ENCODE results near the gene CKS2.
"Not testable (repeated sequence)": the region's sequence is repeated elsewhere in the genome, so short reads cannot be mapped to it uniquely, and the experiment has no call there.

Gene CKS2

GRCh38 chr9:89328064-89328463 is 17.1 kb downstream of the CKS2 start:
- H3K4me3 ChIP-seq (ENCODE audit: low read length in 2 of 2), result no peak overlapping the region

GRCh38 chr9:89329917-89330316 is 18.9 kb downstream of the CKS2 start:
- H3K27me3 ChIP-seq (ENCODE audit: control insufficient read depth in 1 of 2, insufficient read depth in 2 of 2, low read length in 2 of 2), result no peaks in the 10 kb centered on the region
- peaks cover 42 to 51% of the 10 kb centered on the region in 2 donors for H3K36me3 ChIP-seq (ENCODE audit: control insufficient read depth in 2 of 2, insufficient read depth in 2 of 2, low read length in 2 of 2)
- H3K4me1 ChIP-seq (ENCODE audit: control insufficient read depth, insufficient read depth, low read length), result no peaks in the 10 kb centered on the region

More at GRCh38 chr9:89328064-89328463, 17.1 kb downstream of the CKS2 start:
- Histone ChIP-seq H3K27ac (ENCODE audit: low read length) (no peak overlapping the region), H3K4me1 (ENCODE audit: control insufficient read depth, insufficient read depth, low read length) (no peaks in the 10 kb centered on the region), H3K27me3 (ENCODE audit: control insufficient read depth in 1 of 2, insufficient read depth in 2 of 2, low read length in 2 of 2) (no peaks in the 10 kb centered on the region), H3K9ac (ENCODE audit: low read length in 2 of 2) (no peak overlapping the region), H3K9me3 (ENCODE audit: control insufficient read depth in 2 of 2, low read length in 2 of 2) (no peaks in the 10 kb centered on the region), H3K36me3 (ENCODE audit: control insufficient read depth in 2 of 2, insufficient read depth in 2 of 2, low read length in 2 of 2) (peaks cover 26 to 39% of the 10 kb centered on the region in 2 donors)

GRCh38 chr9:89330513-89330912 is 19.5 kb downstream of the CKS2 start:
- Histone ChIP-seq H3K36me3 (ENCODE audit: control insufficient read depth in 2 of 2, insufficient read depth in 2 of 2, low read length in 2 of 2) (peaks cover 47 to 51% of the 10 kb centered on the region in 2 donors), H3K4me3 (ENCODE audit: low read length in 2 of 2) (no peak overlapping the region)

More at GRCh38 chr9:89329917-89330316, 18.9 kb downstream of the CKS2 start:
- Histone ChIP-seq H3K9ac (ENCODE audit: low read length in 2 of 2) (no peak overlapping the region), H3K4me3 (ENCODE audit: low read length in 2 of 2) (no peak overlapping the region), H3K9me3 (ENCODE audit: control insufficient read depth in 2 of 2, low read length in 2 of 2) (no peaks in the 10 kb centered on the region), H3K27ac (ENCODE audit: low read length) (no peak overlapping the region)

GRCh38 chr9:89339807-89340206 is 28.8 kb downstream of the CKS2 start:
- Histone ChIP-seq H3K4me3 (ENCODE audit: low read length in 2 of 2) (no peak overlapping the region), H3K27ac (ENCODE audit: low read length) (no peak overlapping the region), H3K36me3 (ENCODE audit: control insufficient read depth in 2 of 2, insufficient read depth in 2 of 2, low read length in 2 of 2) (peaks cover 31 to 40% of the 10 kb centered on the region in 2 donors), H3K27me3 (ENCODE audit: control insufficient read depth in 1 of 2, insufficient read depth in 2 of 2, low read length in 2 of 2) (no peaks in the 10 kb centered on the region), H3K9me3 (ENCODE audit: control insufficient read depth in 2 of 2, low read length in 2 of 2) (no peaks in the 10 kb centered on the region), H3K9ac (ENCODE audit: low read length in 2 of 2) (no peak overlapping the region), H3K4me1 (ENCODE audit: control insufficient read depth, insufficient read depth, low read length) (no peaks in the 10 kb centered on the region)

More at GRCh38 chr9:89330513-89330912, 19.5 kb downstream of the CKS2 start:
- Histone ChIP-seq H3K4me1 (ENCODE audit: control insufficient read depth, insufficient read depth, low read length) (no peaks in the 10 kb centered on the region), H3K9me3 (ENCODE audit: control insufficient read depth in 2 of 2, low read length in 2 of 2) (no peaks in the 10 kb centered on the region), H3K27me3 (ENCODE audit: control insufficient read depth in 1 of 2, insufficient read depth in 2 of 2, low read length in 2 of 2) (no peaks in the 10 kb centered on the region), H3K27ac (ENCODE audit: low read length) (no peak overlapping the region), H3K9ac (ENCODE audit: low read length in 2 of 2) (no peak overlapping the region)

GRCh38 chr9:89340332-89340731 is 29.3 kb downstream of the CKS2 start:
- no peaks in the 10 kb centered on the region for H3K4me1 ChIP-seq (ENCODE audit: control insufficient read depth, insufficient read depth, low read length)
- peaks cover 33 to 42% of the 10 kb centered on the region in 2 donors for H3K36me3 ChIP-seq (ENCODE audit: control insufficient read depth in 2 of 2, insufficient read depth in 2 of 2, low read length in 2 of 2)
- H3K9me3 ChIP-seq (ENCODE audit: control insufficient read depth in 2 of 2, low read length in 2 of 2), result no peaks in the 10 kb centered on the region
- no peaks in the 10 kb centered on the region for H3K27me3 ChIP-seq (ENCODE audit: control insufficient read depth in 1 of 2, insufficient read depth in 2 of 2, low read length in 2 of 2)
- no peak overlapping the region for H3K27ac ChIP-seq (ENCODE audit: low read length)
- H3K9ac ChIP-seq (ENCODE audit: low read length in 2 of 2), result no peak overlapping the region
- H3K4me3 ChIP-seq (ENCODE audit: low read length in 2 of 2), result no peak overlapping the region

GRCh38 chr9:89342213-89342612 is 31.2 kb downstream of the CKS2 start:
- no peak overlapping the region for H3K4me3 ChIP-seq (ENCODE audit: low read length in 2 of 2)
- no peaks in the 10 kb centered on the region for H3K27me3 ChIP-seq (ENCODE audit: control insufficient read depth in 1 of 2, insufficient read depth in 2 of 2, low read length in 2 of 2)
- H3K9ac ChIP-seq (ENCODE audit: low read length in 2 of 2), result no peak overlapping the region
- H3K36me3 ChIP-seq (ENCODE audit: control insufficient read depth in 2 of 2, insufficient read depth in 2 of 2, low read length in 2 of 2), result peaks cover 45 to 56% of the 10 kb centered on the region in 2 donors
- no peaks in the 10 kb centered on the region for H3K4me1 ChIP-seq (ENCODE audit: control insufficient read depth, insufficient read depth, low read length)
- no peaks in the 10 kb centered on the region for H3K9me3 ChIP-seq (ENCODE audit: control insufficient read depth in 2 of 2, low read length in 2 of 2)
- H3K27ac ChIP-seq (ENCODE audit: low read length), result no peak overlapping the region

- Histone ChIP-seq H3K9ac (ENCODE audit: low read length in 2 of 2) (no peak overlapping the region), H3K36me3 (ENCODE audit: control insufficient read depth in 2 of 2, insufficient read depth in 2 of 2, low read length in 2 of 2) (peaks cover 43 to 50% of the 10 kb centered on the region in 2 donors), H3K4me1 (ENCODE audit: control insufficient read depth, insufficient read depth, low read length) (no peaks in the 10 kb centered on the region), H3K27ac (ENCODE audit: low read length) (no peak overlapping the region), H3K27me3 (ENCODE audit: control insufficient read depth in 1 of 2, insufficient read depth in 2 of 2, low read length in 2 of 2) (no peaks in the 10 kb centered on the region), H3K4me3 (ENCODE audit: low read length in 2 of 2) (no peak overlapping the region), H3K9me3 (ENCODE audit: control insufficient read depth in 2 of 2, low read length in 2 of 2) (no peaks in the 10 kb centered on the region)
Measured at GRCh38 chr9:89342948-89343347, 32.0 kb downstream of the CKS2 start.

- not testable (repeated sequence) for H3K9me3 ChIP-seq (ENCODE audit: control insufficient read depth in 2 of 2, low read length in 2 of 2); H3K4me1 ChIP-seq (ENCODE audit: control insufficient read depth, insufficient read depth, low read length); H3K9ac ChIP-seq (ENCODE audit: low read length in 2 of 2); H3K27me3 ChIP-seq (ENCODE audit: control insufficient read depth in 1 of 2, insufficient read depth in 2 of 2, low read length in 2 of 2); H3K27ac ChIP-seq (ENCODE audit: low read length); H3K4me3 ChIP-seq (ENCODE audit: low read length in 2 of 2)
- H3K36me3 ChIP-seq (ENCODE audit: control insufficient read depth in 2 of 2, insufficient read depth in 2 of 2, low read length in 2 of 2), result peaks cover 46 to 57% of the 10 kb centered on the region in 2 donors
Measured at GRCh38 chr9:89343812-89344211, 32.8 kb downstream of the CKS2 start.

GRCh38 chr9:89345476-89345875 is 34.5 kb downstream of the CKS2 start:
- peaks cover 54 to 66% of the 10 kb centered on the region in 2 donors for H3K36me3 ChIP-seq (ENCODE audit: control insufficient read depth in 2 of 2, insufficient read depth in 2 of 2, low read length in 2 of 2)
- H3K27me3 ChIP-seq (ENCODE audit: control insufficient read depth in 1 of 2, insufficient read depth in 2 of 2, low read length in 2 of 2), result no peaks in the 10 kb centered on the region
- H3K9me3 ChIP-seq (ENCODE audit: control insufficient read depth in 2 of 2, low read length in 2 of 2), result no peaks in the 10 kb centered on the region
- no peak overlapping the region for H3K4me3 ChIP-seq (ENCODE audit: low read length in 2 of 2)
- no peak overlapping the region for H3K27ac ChIP-seq (ENCODE audit: low read length)
- H3K9ac ChIP-seq (ENCODE audit: low read length in 2 of 2), result no peak overlapping the region
- H3K4me1 ChIP-seq (ENCODE audit: control insufficient read depth, insufficient read depth, low read length), result no peaks in the 10 kb centered on the region

GRCh38 chr9:89346696-89347095 is 35.7 kb downstream of the CKS2 start:
- Histone ChIP-seq H3K27ac (ENCODE audit: low read length) (no peak overlapping the region), H3K27me3 (ENCODE audit: control insufficient read depth in 1 of 2, insufficient read depth in 2 of 2, low read length in 2 of 2) (no peaks in the 10 kb centered on the region), H3K36me3 (ENCODE audit: control insufficient read depth in 2 of 2, insufficient read depth in 2 of 2, low read length in 2 of 2) (peaks cover 65 to 68% of the 10 kb centered on the region in 2 donors), H3K9me3 (ENCODE audit: control insufficient read depth in 2 of 2, low read length in 2 of 2) (no peaks in the 10 kb centered on the region), H3K4me3 (ENCODE audit: low read length in 2 of 2) (no peak overlapping the region), H3K4me1 (ENCODE audit: control insufficient read depth, insufficient read depth, low read length) (no peaks in the 10 kb centered on the region), H3K9ac (ENCODE audit: low read length in 2 of 2) (no peak overlapping the region)

GRCh38 chr9:89347651-89348050 is 36.7 kb downstream of the CKS2 start:
- peaks cover 70 to 72% of the 10 kb centered on the region in 2 donors for H3K36me3 ChIP-seq (ENCODE audit: control insufficient read depth in 2 of 2, insufficient read depth in 2 of 2, low read length in 2 of 2)
- no peaks in the 10 kb centered on the region for H3K9me3 ChIP-seq (ENCODE audit: control insufficient read depth in 2 of 2, low read length in 2 of 2)
- H3K27me3 ChIP-seq (ENCODE audit: control insufficient read depth in 1 of 2, insufficient read depth in 2 of 2, low read length in 2 of 2), result no peaks in the 10 kb centered on the region
- no peak overlapping the region for H3K27ac ChIP-seq (ENCODE audit: low read length)
- H3K9ac ChIP-seq (ENCODE audit: low read length in 2 of 2), result no peak overlapping the region
- no peak overlapping the region for H3K4me3 ChIP-seq (ENCODE audit: low read length in 2 of 2)
- no peaks in the 10 kb centered on the region for H3K4me1 ChIP-seq (ENCODE audit: control insufficient read depth, insufficient read depth, low read length)
